ENCODE results near the gene CCDC8.
"Not testable (repeated sequence)": the region's sequence is repeated elsewhere in the genome, so short reads cannot be mapped to it uniquely, and the experiment has no call there.

The CCDC8 gene

GRCh38 chr19:46380690-46381089 lies 32.7 kb downstream of the CCDC8 start:
- no peak for DNase-seq (ENCODE audit: low spot score)

GRCh38 chr19:46378268-46378667 lies 35.1 kb downstream of the CCDC8 start:
- no peak for DNase-seq (ENCODE audit: low spot score)

- no peak for DNase-seq (ENCODE audit: low spot score)
Observed at GRCh38 chr19:46376241-46377153, 36.9 kb downstream of the CCDC8 start.

- DNase-seq (ENCODE audit: low spot score): not testable (repeated sequence)
Observed at GRCh38 chr19:46375476-46376067, 37.8 kb downstream of the CCDC8 start.

- no peak for DNase-seq (ENCODE audit: low spot score)
Observed at GRCh38 chr19:46374536-46375475, 38.6 kb downstream of the CCDC8 start.

- peak; percentile 81 for DNase-seq (ENCODE audit: low spot score)
Observed at GRCh38 chr19:46373491-46374359, 39.6 kb downstream of the CCDC8 start.

- DNase-seq (ENCODE audit: low spot score): no peak
Observed at GRCh38 chr19:46372901-46373490, 40.4 kb downstream of the CCDC8 start.

GRCh38 chr19:46371371-46371901 lies 41.9 kb downstream of the CCDC8 start:
- DNase-seq (ENCODE audit: low spot score): no peak

- DNase-seq (ENCODE audit: low spot score): no peak
Observed at GRCh38 chr19:46369817-46370216, 43.5 kb downstream of the CCDC8 start.

- DNase-seq (ENCODE audit: low spot score): no peak
Observed at GRCh38 chr19:46368116-46368515, 45.2 kb downstream of the CCDC8 start.

GRCh38 chr19:46367426-46367825 lies 45.9 kb downstream of the CCDC8 start:
- no peak for DNase-seq (ENCODE audit: low spot score)

- DNase-seq (ENCODE audit: low spot score): no peak
Observed at GRCh38 chr19:46366620-46367292, 46.6 kb downstream of the CCDC8 start.

GRCh38 chr19:46365561-46365960 lies 47.8 kb downstream of the CCDC8 start:
- no peak for DNase-seq (ENCODE audit: low spot score)

GRCh38 chr19:46364359-46364758 lies 49.0 kb downstream of the CCDC8 start:
- DNase-seq (ENCODE audit: low spot score): no peak

GRCh38 chr19:46361915-46362314 lies 51.4 kb downstream of the CCDC8 start:
- DNase-seq (ENCODE audit: low spot score): no peak
